Urinary bladder (tissue), 4 donors: Measurements from ENCODE around the gene POLR2J2. TPM values are rescaled to one million over a fixed set of nuclear protein-coding genes. Genes with fewer than 3 reads are reported as not detected.
A peak's percentile ranks its signal among the peaks of the same experiment; 100 is the strongest.
"Not testable (repeated sequence)": the region's sequence is repeated elsewhere in the genome, so short reads cannot be mapped to it uniquely, and the experiment has no call there.

ENCODE experiments used
- DNase-seq: peaks from one replicate; pipeline ENCODE4 v3.0.0-alpha.2; 2015; ENCODE audit errors: extremely low spot score
- H3K27ac ChIP-seq: one replicate; pipeline ENCODE4 v1.5.1; 2013; ENCODE audit warnings: low read depth, mild to moderate bottlenecking, moderate library complexity
- H3K36me3 ChIP-seq: one replicate; pipeline ENCODE4 v1.6.1; 2013; ENCODE audit warnings: mild to moderate bottlenecking, moderate library complexity; ENCODE audit not compliant: insufficient read depth
- H3K4me1 ChIP-seq: one replicate; pipeline ENCODE4 v1.6.1; 2013; ENCODE audit warnings: mild to moderate bottlenecking, moderate library complexity; ENCODE audit not compliant: insufficient read depth
- H3K4me3 ChIP-seq: one replicate; pipeline ENCODE4 v1.5.1; 2013; ENCODE audit warnings: low read depth, low read length
- WGBS: extraction: QIAGEN DNeasy Blood & Tissue Kit; methylation state at CpG from one replicate; pipeline ENCODE4 v1.1.7; 2013; 5-methylcytosine and 5-hydroxymethylcytosine counted together
- polyA plus RNA-seq: library from polyadenylated mRNA; stranded (reverse); fragments of 200-250 nt; gene quantifications from one replicate; pipeline ENCODE4 v1.2.3, GENCODE V29; 2013
- total RNA-seq: library from RNA; depleted of rRNA; stranded (reverse); fragments of >200 nt; gene quantifications from one replicate; pipeline ENCODE4 v1.2.3, GENCODE V29; 2014
- donor health status: healthy with polysubstance abuse.
- donor health status: healthy.

POLR2J2 gene
- 7.8 TPM for total RNA-seq
- 0.48 TPM for polyA plus RNA-seq

DNA sequence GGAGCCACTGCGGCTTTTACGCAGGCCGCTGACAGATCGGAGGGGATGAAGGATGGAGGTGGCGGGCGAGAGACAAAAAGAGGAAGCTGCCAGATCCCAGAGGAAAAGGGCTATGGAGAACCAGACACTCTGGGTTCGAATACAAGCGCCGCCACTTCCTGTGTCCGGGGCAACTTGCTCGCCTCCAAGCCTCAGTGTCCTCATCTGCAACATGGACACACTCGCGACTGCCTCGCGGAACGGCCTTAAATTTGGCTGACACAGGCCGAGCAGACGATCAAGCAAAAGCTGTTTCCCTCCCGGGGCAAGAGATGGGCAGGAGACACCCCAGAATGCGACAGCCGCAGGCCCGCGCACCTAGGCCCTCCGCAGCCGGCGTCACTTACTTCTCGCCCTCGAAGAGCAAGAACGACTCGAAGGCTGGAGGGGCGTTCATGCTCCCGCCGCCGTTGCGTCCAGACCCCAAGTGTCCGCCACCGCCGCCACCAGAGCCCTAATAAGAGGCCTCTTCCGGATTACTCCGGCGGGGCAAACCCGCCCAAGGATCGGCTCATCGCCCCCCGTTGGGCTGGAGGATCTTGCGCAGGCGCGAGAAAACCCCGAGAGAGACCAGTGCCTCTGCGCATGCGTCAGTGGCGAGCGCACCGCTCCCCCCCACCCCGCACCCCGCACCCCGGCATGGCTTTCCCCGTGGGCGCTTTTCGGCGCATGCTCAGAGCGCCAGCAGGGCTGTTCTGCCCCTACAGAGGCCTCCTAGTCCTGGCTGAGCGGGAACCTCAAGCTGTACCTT is at the start of gene POLR2J2:
Gene POLR2J2 (minus strand): TSS at position 498 of the 790 bp plus-strand sequence. CDS start 62 bp downstream, at position 436.
- DNase-seq, result peak; percentile 80
- 0% methylated on average over 11 of the region's 63 CpGs for WGBS
- peak within 1 kb of the TSS; percentile 25 for H3K4me3 ChIP-seq
- H3K27ac ChIP-seq, H3K36me3 ChIP-seq, H3K4me1 ChIP-seq: not testable (repeated sequence)

DNA sequence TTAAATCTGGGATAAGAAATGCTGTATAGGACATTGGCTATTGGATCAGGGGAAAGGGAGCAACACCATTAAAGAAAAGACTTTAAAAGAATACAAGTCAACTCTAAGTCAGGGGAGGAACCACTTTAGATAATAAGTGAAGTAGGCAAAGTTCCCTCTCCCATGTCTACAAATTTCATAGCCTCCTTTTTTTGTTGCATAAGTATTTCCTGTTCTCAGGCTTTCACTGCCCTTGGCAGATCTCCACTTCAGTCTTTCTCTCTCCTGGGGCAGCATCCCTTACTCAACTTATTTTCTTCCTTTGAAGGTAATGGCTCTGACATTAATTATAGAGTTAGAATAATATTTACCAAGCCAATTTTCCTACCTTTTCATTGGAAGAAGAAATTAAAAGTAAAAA is 47.0 kb upstream of the POLR2J2 start:
- not testable (repeated sequence) for DNase-seq, H3K27ac ChIP-seq, H3K4me3 ChIP-seq, H3K4me1 ChIP-seq, H3K36me3 ChIP-seq

DNA sequence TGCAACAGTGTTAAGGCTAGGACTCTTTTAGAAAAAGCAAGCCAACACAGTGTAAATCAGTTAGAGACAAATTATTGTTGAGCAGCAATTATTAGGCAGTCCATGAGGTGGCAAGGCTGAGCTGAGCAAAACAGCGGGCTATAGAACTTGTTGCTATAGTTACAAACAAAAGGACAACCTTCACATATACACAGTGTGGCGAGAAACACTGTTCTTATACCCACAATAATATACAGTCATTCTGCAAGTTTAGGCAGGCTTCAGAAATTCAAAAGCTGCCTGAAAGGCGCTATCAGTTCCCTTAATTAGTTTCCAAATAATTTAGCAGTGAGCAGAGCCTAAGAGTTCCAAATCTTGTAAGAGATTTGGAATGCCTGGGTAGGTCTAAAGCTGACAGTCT is 44.3 kb upstream of the POLR2J2 start:
- not testable (repeated sequence) for H3K4me3 ChIP-seq, H3K36me3 ChIP-seq, H3K4me1 ChIP-seq, DNase-seq, H3K27ac ChIP-seq
- WGBS, result 41% methylated on average over 2 of the region's 3 CpGs

DNA sequence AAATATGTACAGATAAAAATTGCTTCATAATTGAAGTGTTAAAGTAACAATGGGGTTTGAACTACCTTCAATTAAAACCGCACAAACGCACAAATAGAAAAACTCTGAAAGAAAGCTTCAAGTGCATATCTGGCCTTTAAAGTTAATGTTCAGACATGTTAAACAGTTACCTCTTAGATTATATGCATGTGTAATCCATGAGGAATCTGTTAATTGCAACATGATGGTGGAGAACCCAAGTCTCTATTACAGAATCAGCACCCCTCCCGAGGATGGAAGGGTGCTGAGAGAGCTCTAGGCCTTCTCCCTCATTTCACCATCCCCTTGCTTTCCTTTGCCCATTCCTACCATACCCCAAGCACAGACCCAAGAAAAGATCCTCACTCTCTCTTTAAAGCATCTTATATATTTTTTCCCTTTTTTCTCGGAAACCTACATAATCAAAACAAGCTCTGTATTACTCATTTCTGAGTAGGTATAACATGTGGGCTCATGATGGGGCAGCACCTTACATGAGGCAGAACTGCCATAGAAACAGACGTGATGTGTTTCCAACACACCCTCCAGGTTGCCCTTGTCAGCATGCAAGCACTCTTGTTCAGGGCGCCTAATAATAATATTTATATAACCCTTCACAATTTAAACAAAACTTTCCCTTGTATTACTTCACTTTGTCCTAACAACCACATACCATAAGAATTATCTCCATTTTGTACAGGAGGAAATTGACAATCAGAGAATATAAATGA is 43.5 kb upstream of the POLR2J2 start:
- not testable (repeated sequence) for DNase-seq, H3K4me1 ChIP-seq, H3K27ac ChIP-seq, H3K4me3 ChIP-seq, H3K36me3 ChIP-seq
- WGBS, result 63% methylated on average over 5 of the region's 6 CpGs

DNA sequence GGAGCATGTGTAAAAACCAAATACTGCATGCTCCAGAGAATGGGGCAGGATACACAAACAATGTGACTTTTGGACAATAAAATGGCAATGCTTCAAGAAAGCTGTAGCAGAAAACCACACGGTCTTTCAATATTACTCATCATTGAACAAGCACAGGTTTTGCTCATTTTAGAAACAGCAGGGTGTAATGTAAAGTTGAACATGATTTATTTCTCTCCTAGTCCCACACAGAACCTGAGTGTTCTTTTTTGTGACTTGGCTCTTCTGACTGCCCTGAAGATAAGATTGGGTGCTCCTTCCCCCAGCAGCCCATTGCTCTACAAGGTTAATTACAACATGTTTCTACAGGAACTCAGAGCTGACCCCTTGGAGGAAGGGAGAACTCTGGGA is 42.2 kb upstream of the POLR2J2 start:
- H3K27ac ChIP-seq, H3K36me3 ChIP-seq, DNase-seq, H3K4me1 ChIP-seq, H3K4me3 ChIP-seq: not testable (repeated sequence)
- no CpG with 5 or more reads among the region's 1 CpG for WGBS

DNA sequence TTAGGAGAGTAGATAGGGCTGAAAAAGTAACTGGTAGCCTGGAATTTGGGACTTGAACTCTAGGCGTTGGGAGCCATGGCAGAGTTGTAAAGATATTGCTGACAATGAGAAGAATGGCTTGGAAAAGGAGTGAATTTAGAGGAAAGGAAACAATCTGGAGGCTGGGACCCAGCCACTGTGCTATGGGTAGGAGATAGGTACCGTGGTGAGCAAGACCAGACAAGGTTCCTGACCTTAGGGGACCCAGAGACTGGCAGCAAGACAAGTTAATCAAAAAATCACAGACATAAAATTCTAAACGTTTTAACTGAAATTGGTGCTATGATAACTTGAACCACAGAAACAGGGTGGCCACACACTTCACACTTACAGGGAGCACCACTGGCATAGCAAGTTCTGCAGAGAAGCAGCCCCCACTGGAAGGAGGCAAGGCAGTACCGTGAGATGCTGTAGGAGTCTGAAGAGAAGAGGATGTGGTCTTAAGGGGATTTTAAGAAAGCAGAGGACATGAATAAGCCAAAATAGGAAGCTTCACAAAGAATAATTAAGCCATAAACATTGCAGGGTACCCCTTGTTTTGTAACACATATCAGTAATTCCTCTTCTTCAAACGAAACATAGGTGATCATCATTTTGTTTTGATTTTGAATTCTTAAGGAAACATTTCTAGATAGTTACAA is 41.7 kb upstream of the POLR2J2 start:
- 45% methylated on average over 5 of the region's 5 CpGs for WGBS
- not testable (repeated sequence) for H3K27ac ChIP-seq, DNase-seq

DNA sequence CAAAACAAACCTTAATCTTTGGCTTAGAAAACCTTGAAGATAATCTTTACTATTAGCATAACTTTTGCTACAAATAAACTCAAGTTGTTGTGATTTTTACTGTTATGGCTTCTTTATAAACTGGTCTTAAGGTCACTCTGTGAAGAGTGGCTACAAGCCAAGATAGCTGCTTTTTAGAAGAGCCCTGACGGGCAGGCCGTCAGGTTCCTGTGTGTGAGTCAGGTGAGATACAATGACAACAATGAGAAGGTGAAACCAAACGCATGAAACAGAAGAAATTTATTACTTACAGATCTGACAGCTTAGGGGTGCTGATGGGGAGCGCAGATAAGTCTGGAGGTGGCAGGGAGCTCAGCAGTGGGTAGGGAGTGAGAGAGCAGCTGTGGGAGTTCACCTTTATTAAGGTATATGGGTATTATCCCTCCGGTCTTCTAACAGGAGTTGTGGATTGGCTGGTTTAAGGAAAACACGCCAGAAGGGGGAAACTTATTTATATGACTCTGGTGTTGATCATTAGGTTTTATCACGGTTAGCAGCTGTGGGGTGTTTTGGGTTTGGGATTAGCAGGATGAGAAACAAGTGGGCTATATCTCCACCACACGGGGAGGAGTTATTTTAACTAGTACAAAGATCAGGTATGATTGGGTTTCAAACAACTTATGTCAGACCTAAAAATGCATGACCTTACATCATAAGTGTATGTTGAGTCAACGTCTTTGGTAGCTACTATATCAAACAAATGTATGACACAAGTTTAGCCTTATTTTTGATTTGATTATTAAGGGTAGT is 27.7 kb upstream of the POLR2J2 start:
- not testable (repeated sequence) for DNase-seq, H3K36me3 ChIP-seq, H3K4me3 ChIP-seq, H3K27ac ChIP-seq, H3K4me1 ChIP-seq
- 70% methylated on average over 9 of the region's 9 CpGs for WGBS

More for the DNA sequence above, 41.7 kb upstream of the POLR2J2 start:
- not testable (repeated sequence) for H3K4me3 ChIP-seq, H3K36me3 ChIP-seq, H3K4me1 ChIP-seq

DNA sequence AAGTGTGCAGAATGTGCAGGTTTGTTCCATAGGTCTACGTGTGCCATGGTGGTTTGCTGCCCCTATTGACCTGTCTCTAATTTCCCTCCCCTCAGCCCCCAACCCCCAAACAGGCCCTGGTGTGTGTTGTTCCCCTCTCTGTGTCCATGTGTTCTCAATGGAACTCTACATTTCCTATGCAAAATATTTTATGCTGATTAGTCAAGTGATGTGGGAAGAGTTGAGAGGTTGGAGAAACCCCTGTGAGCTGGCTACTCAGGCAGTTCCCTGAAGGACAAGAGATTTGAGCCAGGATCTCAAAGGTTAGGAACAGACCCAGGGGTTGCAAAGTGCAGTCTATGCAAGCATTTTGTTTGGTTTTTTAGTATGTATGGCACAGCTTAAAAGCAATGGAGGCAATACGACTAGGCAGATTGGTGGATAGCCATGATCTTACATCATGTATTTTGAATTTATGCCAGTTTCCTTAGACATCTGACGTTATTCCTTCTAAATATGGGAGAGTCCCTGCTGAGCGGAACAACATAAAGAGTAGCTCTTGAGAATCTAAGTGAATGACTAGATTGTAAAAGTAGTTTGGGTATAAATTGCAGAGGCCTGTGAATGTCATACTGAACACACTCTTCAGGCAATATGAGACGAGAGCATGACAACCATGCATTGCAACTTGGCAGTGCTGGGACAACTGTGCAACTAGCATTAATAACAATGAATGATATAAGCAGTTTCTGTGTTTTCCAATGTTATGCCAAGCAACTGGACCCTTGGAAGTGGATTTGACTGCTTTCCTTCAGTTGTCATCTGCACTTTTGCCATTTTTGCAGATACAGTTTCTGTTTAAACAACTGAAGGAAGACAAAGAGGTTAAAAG is 26.4 kb upstream of the POLR2J2 start:
- H3K4me3 ChIP-seq, H3K36me3 ChIP-seq, H3K4me1 ChIP-seq, H3K27ac ChIP-seq, DNase-seq: not testable (repeated sequence)
- 63% methylated on average over 5 of the region's 5 CpGs for WGBS

DNA sequence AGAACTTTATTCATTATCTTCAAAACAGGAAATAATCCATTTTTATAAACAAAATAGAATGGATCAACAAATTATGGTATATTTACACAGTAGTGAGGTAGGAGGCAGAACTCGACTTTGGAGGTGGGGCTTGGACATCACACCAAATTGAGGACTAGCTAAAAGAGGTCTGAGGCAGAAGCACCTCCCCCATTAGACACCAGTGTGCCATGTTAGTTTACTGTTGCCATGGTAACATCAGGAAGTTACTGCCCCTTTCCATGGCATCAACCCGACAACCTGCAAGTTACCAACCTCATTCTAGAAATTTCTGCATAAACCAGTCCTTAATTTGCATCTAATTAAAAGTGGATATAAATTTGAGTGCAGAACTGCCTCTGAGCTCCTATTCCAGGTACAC is 24.5 kb upstream of the POLR2J2 start:
- not testable (repeated sequence) for H3K4me3 ChIP-seq, H3K27ac ChIP-seq, DNase-seq, H3K4me1 ChIP-seq, H3K36me3 ChIP-seq
- 61% methylated on average over 1 of the region's 2 CpGs for WGBS

DNA sequence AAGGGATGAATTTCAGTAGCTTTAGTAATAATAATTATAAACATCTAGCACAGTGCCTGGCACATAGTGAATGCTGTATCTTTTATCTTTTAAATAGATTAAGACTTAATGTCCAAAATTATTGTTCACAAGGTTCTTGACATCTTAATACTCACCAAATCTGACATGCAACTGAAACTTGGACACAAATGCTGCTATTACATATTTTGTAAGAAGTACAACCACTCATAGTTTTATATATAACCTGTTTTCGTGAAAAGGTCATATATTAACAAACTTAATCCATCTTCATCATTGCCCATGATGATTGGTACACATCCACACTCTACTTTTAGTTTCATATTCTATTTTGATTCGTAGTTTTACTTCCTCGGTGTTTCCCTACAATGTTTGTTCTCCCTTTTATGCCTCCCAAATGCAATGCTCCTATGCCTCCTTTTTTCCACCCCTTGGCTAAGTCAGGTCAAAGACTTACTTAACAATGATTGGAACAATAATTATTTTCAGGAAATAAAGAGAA is 23.6 kb upstream of the POLR2J2 start:
- H3K4me3 ChIP-seq, H3K4me1 ChIP-seq, H3K27ac ChIP-seq, DNase-seq, H3K36me3 ChIP-seq: not testable (repeated sequence)
- WGBS, result 63% methylated on average over 1 of the region's 3 CpGs

DNA sequence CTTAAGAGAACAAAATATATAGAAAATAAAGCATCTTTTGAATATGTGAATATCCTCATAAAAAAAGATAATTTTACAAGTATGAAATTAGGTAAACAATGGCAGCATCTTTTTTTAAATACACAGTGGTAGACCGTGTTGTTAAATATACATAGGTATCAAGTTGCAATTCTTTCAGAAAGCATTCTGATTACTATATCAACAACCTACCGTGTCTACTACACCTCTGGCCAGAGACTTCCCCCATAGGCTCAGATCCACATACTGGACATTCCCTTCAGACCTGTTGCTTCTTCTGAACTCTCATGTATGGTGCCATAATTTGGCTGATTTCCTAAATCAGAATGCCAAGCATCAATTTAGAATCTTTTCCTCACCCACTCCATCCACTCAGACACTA is 22.5 kb upstream of the POLR2J2 start:
- H3K4me1 ChIP-seq, DNase-seq, H3K36me3 ChIP-seq, H3K27ac ChIP-seq, H3K4me3 ChIP-seq: not testable (repeated sequence)
- 57% methylated on average over 2 of the region's 2 CpGs for WGBS

DNA sequence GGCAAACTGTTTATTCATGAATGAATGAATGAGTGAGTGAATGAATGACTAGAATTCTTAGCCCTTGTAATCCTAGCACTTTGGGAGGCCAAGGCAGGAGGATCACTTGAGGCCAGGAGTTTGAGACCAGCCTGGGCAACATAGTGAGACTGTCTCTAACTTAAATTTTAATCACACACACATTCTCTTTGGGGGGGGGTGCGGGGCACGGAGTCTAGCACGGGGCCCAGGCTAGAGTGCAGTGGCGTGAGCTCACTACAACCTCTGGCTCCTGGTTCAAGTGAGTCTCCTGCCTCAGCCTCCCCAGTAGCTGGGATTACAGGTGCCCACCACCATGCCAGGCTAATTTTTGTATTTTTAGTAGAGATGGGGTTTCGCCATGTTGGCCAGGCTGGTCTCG is 19.1 kb upstream of the POLR2J2 start:
- WGBS, result 91% methylated on average over 4 of the region's 6 CpGs

More for the DNA sequence above, 19.1 kb upstream of the POLR2J2 start:
- not testable (repeated sequence) for H3K27ac ChIP-seq, H3K4me1 ChIP-seq, DNase-seq, H3K4me3 ChIP-seq, H3K36me3 ChIP-seq
